Fibroblast of skin of left quadriceps (primary cell): ENCODE results near the gene PXK.

Experiments
- DNase-seq, 2 experiments: peaks; one replicate each; pipeline ENCODE4 v3.0.0-alpha.2; 2013; ENCODE audit warnings: low read depth in 2 of 2

Gene PXK

GRCh38 chr3:58383904-58384303, 51.2 kb downstream of the PXK start:
- peak; percentile 99 for DNase-seq

DNA sequence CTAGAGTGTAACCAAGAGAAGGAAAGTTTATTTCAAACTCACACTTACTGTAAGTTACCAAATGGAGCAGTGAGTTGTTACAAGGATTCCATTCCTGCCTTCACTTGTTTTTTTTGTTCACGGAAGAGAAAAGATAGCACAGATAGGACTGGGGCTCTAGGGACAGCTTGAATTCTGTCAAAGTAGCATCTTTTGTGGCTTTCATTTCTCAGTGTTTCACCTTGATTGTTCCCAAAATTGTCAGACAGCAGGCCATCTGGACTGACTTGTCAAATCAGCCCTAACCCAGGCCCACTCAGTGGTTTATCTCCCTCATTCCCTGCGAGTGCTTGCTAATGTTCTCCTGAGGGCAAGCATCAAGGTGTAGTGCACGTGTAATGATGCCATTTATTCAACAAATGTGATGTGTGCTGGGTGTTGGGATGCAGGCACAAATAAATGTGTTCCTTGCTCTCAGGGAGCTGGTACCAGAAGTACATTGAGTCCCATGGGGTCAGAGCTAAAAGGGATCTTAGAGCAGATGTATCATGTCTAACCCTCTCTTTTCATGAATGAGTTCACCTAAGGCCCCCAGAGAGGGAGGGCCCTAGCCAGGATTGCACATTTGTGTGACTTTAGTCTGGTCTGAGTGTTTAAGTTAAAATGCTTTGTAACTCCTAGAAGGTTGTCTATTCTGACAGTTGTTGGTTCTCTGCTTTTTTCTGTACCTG, 51.8 kb downstream of the PXK start:
- no peak for DNase-seq

DNA sequence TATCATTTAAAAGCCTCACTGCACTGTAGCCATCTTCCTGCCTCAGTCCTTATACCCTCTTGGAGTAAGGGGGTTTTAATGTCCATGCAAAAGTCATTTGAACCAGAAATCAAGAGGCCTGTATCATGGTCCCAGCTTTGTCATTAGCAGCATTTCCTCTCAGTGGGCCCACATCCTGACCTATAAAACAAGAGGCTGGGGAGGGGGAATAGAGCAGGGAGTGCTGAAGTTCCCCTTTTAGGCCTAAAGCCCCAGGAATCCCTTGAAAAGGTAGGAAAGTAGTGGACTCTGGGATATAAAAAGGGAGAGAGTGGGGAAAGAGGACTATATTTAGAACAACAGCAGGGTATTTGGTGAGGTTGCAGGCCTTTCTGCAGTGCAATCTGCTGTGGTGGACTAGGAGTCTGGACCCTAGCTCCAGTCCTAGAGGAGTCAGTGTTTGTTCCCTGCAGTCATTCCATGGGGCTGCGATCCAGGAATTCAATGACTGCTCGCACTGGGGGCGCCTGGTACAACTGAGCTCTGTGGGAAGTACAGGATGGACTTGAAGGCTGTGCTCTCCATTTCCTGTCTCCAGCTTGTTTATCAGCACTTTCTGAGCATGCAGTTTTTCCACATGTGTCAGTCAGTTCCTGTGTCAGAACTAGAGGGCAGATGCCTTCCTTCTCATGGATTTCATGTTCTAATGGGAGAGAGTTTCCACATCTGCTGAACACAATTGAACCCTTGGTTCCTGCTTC, 54.1 kb downstream of the PXK start:
- DNase-seq: peak; percentile 51 to 52

- DNase-seq: no peak
These were observed 55.2 kb downstream of the PXK start for GRCh38 chr3:58387650-58388546.

DNA sequence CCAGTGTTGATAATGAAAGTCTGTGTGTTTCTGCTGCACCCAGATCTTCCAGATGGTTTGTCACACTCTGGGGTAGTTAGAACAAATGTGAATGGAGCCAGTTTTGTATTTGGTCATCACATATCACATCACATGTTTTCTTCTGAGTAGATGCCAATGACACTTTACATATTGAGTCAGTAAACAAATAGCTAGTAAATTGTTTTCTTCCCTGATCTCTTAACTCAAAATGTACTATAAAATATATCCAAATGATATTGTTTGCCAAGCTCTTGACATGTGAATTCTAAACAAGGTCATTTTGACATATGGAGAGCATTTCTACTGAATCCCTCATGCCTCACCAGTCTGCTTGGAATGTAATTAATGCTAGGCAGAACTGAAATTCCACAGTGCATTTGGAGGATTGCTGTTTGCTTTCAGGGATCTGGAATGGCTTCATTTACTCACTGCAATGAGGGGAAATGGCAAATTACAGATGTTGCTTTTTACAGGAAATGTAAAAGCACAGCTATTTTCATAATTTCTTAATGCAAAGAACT, 55.9 kb downstream of the PXK start:
- DNase-seq: peak; percentile 88 to 90

DNA sequence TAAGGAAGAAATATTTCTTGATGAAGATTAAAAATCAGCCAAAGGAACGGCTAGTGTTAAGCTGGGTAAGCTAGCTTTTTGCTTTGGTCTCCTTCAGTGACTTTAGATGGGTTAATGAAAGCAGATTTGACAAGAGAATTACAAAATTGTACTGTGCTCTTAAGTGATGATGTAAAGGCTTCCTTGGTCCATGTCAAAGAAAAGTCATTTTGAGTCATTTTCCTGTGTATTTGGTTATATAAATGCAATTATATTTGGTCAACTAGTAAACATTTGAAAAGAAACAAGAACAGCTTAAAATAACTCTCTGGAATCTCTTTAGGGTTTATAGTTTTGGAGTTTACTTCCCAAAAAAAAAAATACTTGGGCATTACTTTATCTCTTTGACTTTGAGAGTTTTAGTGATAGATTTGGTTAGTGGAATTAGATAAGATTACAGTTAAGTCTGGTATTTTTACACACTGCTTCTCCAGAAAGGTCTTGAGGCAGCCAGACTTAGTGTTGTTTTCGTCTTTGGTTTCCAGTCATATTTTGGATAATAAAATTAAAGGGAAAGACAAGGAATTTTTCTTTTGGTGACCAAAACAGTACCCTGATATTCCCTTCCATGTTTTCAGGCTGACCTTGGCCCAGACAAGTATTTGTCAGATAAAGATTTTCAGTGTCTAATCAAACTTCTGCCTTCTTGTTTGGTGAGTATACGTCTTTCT, 58.6 kb downstream of the PXK start:
- no peak for DNase-seq

DNA sequence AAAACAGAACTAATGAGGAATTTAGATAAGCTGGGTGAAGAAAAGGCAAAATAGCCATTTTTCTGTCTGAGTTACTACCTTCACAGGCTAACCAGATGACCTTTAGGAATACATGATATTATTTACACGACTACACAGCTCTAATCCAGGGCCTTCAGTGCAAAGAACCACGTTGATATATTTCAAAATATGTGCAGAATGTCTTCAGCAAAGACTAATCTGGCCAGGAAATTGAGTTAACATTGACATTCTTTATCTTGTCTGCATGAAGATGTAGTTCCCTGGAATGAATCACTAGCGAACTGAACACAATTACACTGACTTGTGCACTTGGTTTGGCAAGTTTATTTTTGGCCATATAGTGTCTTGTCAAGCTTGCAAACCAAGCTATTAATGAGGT, 59.5 kb downstream of the PXK start:
- DNase-seq: no peak

- DNase-seq: no peak
These were observed 61.6 kb downstream of the PXK start for GRCh38 chr3:58394339-58394738.

GRCh38 chr3:58398669-58399333, 66.1 kb downstream of the PXK start:
- no peak for DNase-seq

DNA sequence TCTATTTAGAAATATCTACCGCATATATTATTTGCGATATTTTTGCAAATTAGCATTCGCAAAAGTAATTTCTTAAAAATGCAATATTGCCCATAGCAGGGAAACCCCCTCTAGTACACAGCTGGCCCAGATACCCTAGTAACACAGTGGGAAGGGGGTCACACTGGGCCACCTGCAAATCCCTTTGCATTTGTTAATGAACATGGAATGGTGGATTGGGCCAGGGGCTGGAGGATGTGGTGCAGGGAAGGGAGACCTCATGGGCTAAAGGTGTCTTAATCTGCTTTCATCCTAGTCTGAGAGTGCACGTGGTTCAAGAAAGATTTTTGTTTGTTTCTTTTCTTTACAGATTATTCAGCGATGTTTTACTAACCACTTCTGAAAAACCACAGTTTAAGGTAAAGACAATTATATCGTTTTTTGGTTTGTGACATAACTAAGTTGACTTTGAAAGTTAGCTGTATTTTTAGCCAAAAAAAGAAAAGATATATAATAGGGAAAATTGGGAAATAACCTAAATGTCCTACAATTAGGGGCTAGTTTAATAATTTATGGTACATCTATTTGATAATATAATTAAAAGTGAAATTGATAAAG, 70.9 kb downstream of the PXK start:
- DNase-seq: no peak

- no peak for DNase-seq
These were observed 71.7 kb downstream of the PXK start for GRCh38 chr3:58404396-58404795.

DNA sequence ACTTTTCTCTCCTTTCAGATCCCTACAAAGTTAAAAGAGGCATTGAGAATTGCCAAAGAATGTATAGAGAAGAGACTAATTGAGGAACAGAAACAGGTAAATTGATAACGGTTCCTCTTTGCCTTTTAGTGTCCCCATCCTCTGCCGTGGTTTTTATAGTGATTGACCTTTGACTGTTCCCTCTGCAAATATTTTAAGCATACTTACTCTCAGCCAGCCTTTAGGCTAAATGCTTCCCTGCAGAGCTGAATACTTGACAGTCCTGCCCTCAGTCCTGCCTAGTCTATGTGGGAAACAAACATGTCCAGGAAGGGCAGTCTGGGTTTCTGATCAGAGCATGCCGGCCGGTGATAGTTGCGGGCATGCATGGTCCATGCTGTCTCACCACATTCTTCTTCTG, 76.2 kb downstream of the PXK start:
- no peak for DNase-seq

DNA sequence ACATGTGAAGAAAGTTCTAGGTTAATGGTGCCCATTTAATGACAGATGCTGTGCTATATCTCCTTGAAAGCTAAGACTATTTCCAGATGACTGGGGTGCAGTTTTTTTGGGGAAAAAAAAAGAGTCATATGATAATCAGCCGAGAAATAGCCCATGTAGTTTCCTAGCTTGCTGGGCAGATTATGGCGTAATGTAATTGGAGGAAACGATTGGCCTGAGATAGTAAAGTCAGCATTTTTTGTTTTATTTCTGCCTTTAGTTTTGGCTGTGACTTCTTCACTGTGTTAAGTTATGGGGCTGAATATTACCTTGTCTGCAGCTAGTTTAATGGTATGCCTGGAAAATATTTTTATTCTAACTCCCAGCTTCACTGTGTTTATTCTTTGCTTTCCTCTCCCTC, 77.0 kb downstream of the PXK start:
- DNase-seq: no peak

DNA sequence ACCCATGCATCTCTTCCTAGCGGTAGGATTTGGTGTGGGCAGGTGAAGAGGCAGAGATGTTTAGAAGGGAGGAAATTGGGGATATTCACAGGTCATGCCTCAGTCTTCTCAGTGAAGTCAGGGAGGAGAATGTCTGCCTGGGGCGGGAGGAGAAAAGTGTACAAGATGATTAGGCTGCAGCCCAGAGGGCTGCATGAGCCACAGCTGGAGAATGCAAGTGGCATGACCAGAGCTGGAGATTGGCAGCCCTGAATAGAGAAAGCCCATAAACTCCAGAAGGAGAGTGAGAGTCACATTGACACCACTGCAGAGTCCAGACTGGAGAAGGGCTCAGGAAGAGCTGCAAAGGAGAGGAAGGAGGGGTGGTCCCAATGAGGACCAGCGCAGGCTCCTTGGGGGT, 78.3 kb downstream of the PXK start:
- no peak for DNase-seq

DNA sequence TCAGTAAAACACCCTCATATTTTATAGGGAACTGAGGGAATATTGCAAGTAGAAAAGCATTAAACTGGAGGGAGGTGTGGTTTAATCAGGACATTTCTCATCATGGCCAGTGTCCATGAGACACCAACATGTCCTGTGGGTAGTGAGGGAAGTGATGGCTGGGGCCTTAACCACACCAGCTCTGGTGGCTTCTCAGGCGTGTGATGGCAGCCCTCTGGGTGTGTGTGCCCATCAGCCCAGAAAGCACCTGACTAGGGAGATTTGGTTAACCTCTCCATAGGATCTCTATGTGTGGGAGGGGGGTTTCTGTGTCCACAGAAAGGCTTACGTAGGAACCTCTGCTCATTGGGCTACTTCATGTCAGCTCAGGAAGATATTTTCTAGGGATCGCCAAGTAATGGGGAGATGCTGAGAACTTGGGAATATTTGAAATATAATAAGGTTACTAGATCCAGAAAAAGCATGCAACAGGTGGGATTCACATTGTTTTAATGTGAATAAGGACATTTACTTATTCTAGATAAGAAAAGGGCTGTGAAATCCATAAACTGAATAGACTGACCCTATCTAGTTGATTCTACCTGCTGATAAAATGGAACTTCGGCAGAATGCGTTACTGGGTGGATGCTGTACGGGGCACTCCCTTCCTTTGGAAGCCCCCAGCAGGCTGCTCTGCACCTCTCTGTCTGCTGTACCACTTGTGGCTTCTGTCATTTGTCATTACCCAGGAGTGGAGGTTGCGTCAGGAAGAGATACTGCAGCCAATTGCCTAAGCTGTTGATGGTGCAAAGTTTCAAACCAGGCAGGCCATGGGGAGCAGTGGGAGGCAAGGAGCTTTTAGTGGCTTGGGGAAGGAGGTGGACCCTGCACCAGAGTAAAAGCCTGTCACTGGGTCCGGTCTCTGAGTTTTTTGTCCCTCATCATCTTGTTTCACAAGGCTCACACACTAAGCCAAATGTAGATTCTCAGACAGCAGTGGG, 79.4 kb downstream of the PXK start:
- no peak for DNase-seq

GRCh38 chr3:58414538-58415197, 82.0 kb downstream of the PXK start:
- DNase-seq: peak in 1 of 2 experiments; percentile 31

DNA sequence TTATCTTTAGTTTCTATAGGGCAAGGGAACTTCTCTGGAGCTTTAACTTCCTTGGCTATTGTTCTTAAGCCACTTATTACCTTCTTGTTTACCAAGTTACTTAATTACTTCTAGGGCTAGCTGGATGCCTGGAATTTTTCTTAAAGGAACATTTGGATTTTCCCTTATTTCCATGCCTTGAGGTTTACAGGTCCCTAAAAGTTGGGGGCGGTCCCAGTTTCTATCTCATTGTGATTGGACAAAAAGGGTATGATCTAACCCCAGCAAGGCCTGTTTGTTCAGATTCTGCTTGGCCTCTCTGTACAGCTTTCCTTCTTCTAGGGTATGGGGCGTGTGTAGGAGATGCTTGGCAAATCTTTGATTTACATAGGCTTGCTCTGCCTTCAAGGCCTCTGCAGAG, 83.5 kb downstream of the PXK start:
- no peak for DNase-seq

DNA sequence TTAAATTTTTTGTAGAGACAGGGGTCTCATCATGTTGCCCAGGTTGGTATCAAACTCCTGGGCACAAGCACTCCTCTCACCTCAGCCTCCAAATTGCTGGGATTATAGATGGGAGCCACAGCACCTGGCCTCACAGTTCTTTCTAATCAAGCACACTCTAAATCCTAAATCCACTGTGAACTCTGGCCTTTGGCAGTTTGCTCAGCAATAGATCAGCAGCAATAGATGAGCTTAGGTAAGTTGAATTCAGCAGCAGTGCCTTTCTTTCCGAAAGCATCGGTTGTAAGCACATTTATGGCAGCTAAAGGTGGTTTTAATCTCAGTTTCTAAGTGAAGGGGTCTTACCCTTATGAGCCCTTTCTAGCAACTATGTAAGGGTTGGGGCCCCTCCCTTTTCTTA, 84.4 kb downstream of the PXK start:
- no peak for DNase-seq

GRCh38 chr3:58418227-58418626, 85.5 kb downstream of the PXK start:
- DNase-seq: no peak
